HCT116 (cell line): Measurements from ENCODE around the gene MXI1. TPM values are rescaled to one million over a fixed set of nuclear protein-coding genes. Genes with fewer than 3 reads are reported as not detected.

ENCODE experiments used
- ATAC-seq: fragments of 200-7000 bp; cut with Tn5 transposase; 2 replicates; pipeline ENCODE4 v1.9.1; 2020; ENCODE audit warnings: mild to moderate bottlenecking, moderate library complexity
- BruUV-seq: library from RNA; stranded (reverse); fragments of 400-500 nt; replicated peaks from 2 replicates; lab custom pipeline; 2021; lab: Mats Ljungman, UMichigan
- CTCF ChIA-PET: fragments of 300-600 bp; sonication (Branson Sonifier 250); formaldehyde crosslinking; loops from one replicate; lab custom pipeline; 2021; ENCODE audit warnings: antibody characterized with exemption; lab: Charles Lee
- POLR2A ChIA-PET: fragments of 300-600, 350-600 bp; sonication (Branson Sonifier 250); formaldehyde crosslinking; loops from one replicate; lab custom pipeline; 2021; ENCODE audit warnings: antibody characterized with exemption; lab: Charles Lee
- RAD21 ChIA-PET, 2 experiments: fragments of 300-600 bp; sonication (Branson Sonifier 250); formaldehyde crosslinking; loops; one replicate each; lab custom pipeline; 2023; ENCODE audit warnings: low total read pairs in 2 of 2; ENCODE audit not compliant: uncharacterized antibody in 2 of 2, unreplicated experiment in 2 of 2, low non-redundant PET in 1 of 2; lab: Charles Lee
- DNase-seq: peaks from one replicate; pipeline ENCODE4 v3.0.0-alpha.2; 2010; ENCODE audit warnings: low read depth, low spot score
- H2AFZ ChIP-seq: fragments of 200-600 bp; shearing (Covaris generic), sonication (generic); 2 replicates; pipeline ENCODE4 v1.6.1; 2017; ENCODE audit warnings: low read depth, mixed run types, mixed read lengths, antibody characterized with exemption, low read length; ENCODE audit not compliant: poor library complexity, severe bottlenecking
- H3K27ac ChIP-seq: 2 replicates; pipeline ENCODE4 v1.5.1; 2012; ENCODE audit warnings: low read depth, low read length
- H3K27me3 ChIP-seq: fragments of 200-600 bp; sonication (generic); 2 replicates; pipeline ENCODE4 v1.6.1; 2016; ENCODE audit warnings: mixed run types, low read length, mixed read lengths; ENCODE audit not compliant: insufficient read depth
- H3K36me3 ChIP-seq, 2 experiments: fragments of 200-500 bp in 1 of 2; fragments of 200-600 bp in 1 of 2; sonication (Bioruptor generic) in 1 of 2; sonication (generic) in 1 of 2; 2 replicates each; pipeline versions ENCODE4 v1.5.1 to v1.6.1; 2014 to 2016; ENCODE audit warnings: low read length in 2 of 2, inconsistent platforms in 1 of 2, mixed read lengths in 1 of 2, mixed run types in 1 of 2; ENCODE audit not compliant: insufficient read depth in 2 of 2, control insufficient read depth in 1 of 2
- H3K4me1 ChIP-seq, 2 experiments: fragments of 200-600 bp in 1 of 2; sonication (generic) in 1 of 2; 2 replicates each; pipeline versions ENCODE4 v1.5.1 to v1.6.1; 2012 to 2017; ENCODE audit warnings: low read length in 2 of 2, inconsistent platforms in 1 of 2, mild to moderate bottlenecking in 1 of 2, mixed read lengths in 1 of 2, mixed run types in 1 of 2, moderate library complexity in 1 of 2; ENCODE audit not compliant: insufficient read depth in 2 of 2, control insufficient read depth in 1 of 2
- H3K4me2 ChIP-seq: fragments of 200-600 bp; sonication (generic); 2 replicates; pipeline ENCODE4 v1.6.1; 2017; ENCODE audit warnings: mixed run types, low read length, mixed read lengths
- H3K4me3 ChIP-seq, 2 experiments: fragments of 200-600 bp in 1 of 2; sonication (generic) in 1 of 2; replicated peaks in 1 of 2; 2 replicates each; pipeline ENCODE4 v1.5.1; 2011 to 2016; ENCODE audit warnings: low read length in 2 of 2, control low read depth in 1 of 2, low read depth in 1 of 2, mild to moderate bottlenecking in 1 of 2, mixed read lengths in 1 of 2, mixed run types in 1 of 2
- H3K79me2 ChIP-seq: fragments of 200-600 bp; sonication (generic); 2 replicates; pipeline ENCODE4 v1.6.1; 2017; ENCODE audit warnings: mild to moderate bottlenecking, mixed run types, low read length, moderate library complexity, mixed read lengths; ENCODE audit not compliant: insufficient read depth
- H3K9ac ChIP-seq: fragments of 200-600 bp; sonication (generic); 2 replicates; pipeline ENCODE4 v1.6.1; 2016; ENCODE audit warnings: low read length, mixed read lengths
- H3K9me2 ChIP-seq: fragments of 200-600 bp; sonication (generic), shearing (Covaris generic); 2 replicates; pipeline ENCODE4 v1.6.1; 2017; ENCODE audit warnings: mixed run types, mild to moderate bottlenecking, moderate library complexity; ENCODE audit not compliant: insufficient read depth
- H3K9me3 ChIP-seq, 2 experiments: fragments of 200-500 bp in 1 of 2; fragments of 200-600 bp in 1 of 2; sonication (Bioruptor generic) in 1 of 2; sonication (generic) in 1 of 2; 2 replicates each; pipeline ENCODE4 v1.6.1; 2014 to 2017; ENCODE audit warnings: low read length in 2 of 2, mixed read lengths in 2 of 2, inconsistent platforms in 1 of 2, low read depth in 1 of 2, mild to moderate bottlenecking in 1 of 2, mixed run types in 1 of 2, moderate library complexity in 1 of 2; ENCODE audit not compliant: control insufficient read depth in 1 of 2, insufficient read depth in 1 of 2
- H4K20me1 ChIP-seq: fragments of 200-600 bp; sonication (generic), shearing (Covaris generic); 2 replicates; pipeline ENCODE4 v1.6.1; 2017; ENCODE audit warnings: mixed run types, mild to moderate bottlenecking, moderate library complexity; ENCODE audit not compliant: insufficient read depth
- CBX3 ChIP-seq: IDR thresholded peaks from 2 replicates; pipeline ENCODE4 v1.6.1; 2012; ENCODE audit warnings: low read depth
- CEBPB ChIP-seq: IDR thresholded peaks from 2 replicates; pipeline ENCODE4 v1.6.1; 2012; ENCODE audit warnings: low read depth
- EGR1 ChIP-seq: IDR thresholded peaks from 2 replicates; pipeline ENCODE4 v1.6.1; 2012; ENCODE audit warnings: low read depth
- ELF1 ChIP-seq: IDR thresholded peaks from 2 replicates; pipeline ENCODE4 v1.6.1; 2012; ENCODE audit warnings: low read depth, borderline replicate concordance
- EZH2 ChIP-seq: fragments of 200-600 bp; sonication (generic); IDR thresholded peaks from 2 replicates; pipeline ENCODE4 v1.6.1; 2017; ENCODE audit warnings: antibody characterized with exemption, mixed run types
- FOSL1 ChIP-seq: IDR thresholded peaks from 2 replicates; pipeline ENCODE4 v1.6.1; 2012; ENCODE audit warnings: low read depth
- POLR2A ChIP-seq: IDR thresholded peaks from 2 replicates; pipeline ENCODE4 v1.7.0; 2011; ENCODE audit warnings: borderline replicate concordance; ENCODE audit not compliant: insufficient read depth, insufficient read length; ENCODE audit errors: extremely low read depth
- RAD21 ChIP-seq: IDR thresholded peaks from 2 replicates; pipeline ENCODE4 v1.6.1; 2012; ENCODE audit warnings: low read depth, mild to moderate bottlenecking
- SIN3A ChIP-seq: IDR thresholded peaks from 2 replicates; pipeline ENCODE4 v1.6.1; 2012; ENCODE audit warnings: low read depth
- SRF ChIP-seq: IDR thresholded peaks from 2 replicates; pipeline ENCODE4 v1.6.1; 2012; ENCODE audit warnings: low read depth
- TCF7L2 ChIP-seq: IDR thresholded peaks from 2 replicates; pipeline ENCODE4 v1.7.0; 2011; ENCODE audit warnings: borderline replicate concordance, inconsistent platforms; ENCODE audit not compliant: insufficient read depth, insufficient read length; ENCODE audit errors: extremely low read depth
- YY1 ChIP-seq: IDR thresholded peaks from 2 replicates; pipeline ENCODE4 v1.6.1; 2011; ENCODE audit warnings: low read length, low read depth, moderate library complexity, mild to moderate bottlenecking; ENCODE audit not compliant: insufficient replicate concordance; ENCODE audit errors: extremely low read depth
- ZFX ChIP-seq: fragments of 450-650 bp; IDR thresholded peaks from 2 replicates; pipeline ENCODE4 v1.6.1; 2017
- ZNF274 ChIP-seq: fragments of 200-500 bp; sonication (Bioruptor generic); IDR thresholded peaks from 2 replicates; pipeline ENCODE4 v1.6.1; 2014; ENCODE audit warnings: mild to moderate bottlenecking, low read depth, low read length, inconsistent platforms
- intact Hi-C: fragments of 100-400 bp; cut with micrococcal nuclease; formaldehyde crosslinking; loops from 2 replicates; pipeline ENCODE4 v1.10.0; 2022
- total RNA-seq: library from RNA; stranded (reverse); gene quantifications from one replicate; pipeline ENCODE4 v1.2.1, GENCODE V29; 2021; ENCODE audit not compliant: unreplicated experiment
- TF ChIP-seq, protein P1 (sequence below), 3 experiments: fragments of 200-600 bp in 1 of 3; sonication (generic) in 1 of 3; IDR thresholded peaks in 2 of 3; conservative IDR thresholded peaks in 1 of 3; 2 replicates each; pipeline ENCODE4 v1.5.1; 2012 to 2017; ENCODE audit warnings: low read depth in 2 of 3, low read length in 2 of 3, antibody characterized with exemption in 1 of 3, borderline replicate concordance in 1 of 3, control low read depth in 1 of 3, mild to moderate bottlenecking in 1 of 3, mixed read lengths in 1 of 3, mixed run types in 1 of 3, moderate library complexity in 1 of 3; ENCODE audit not compliant: insufficient read depth in 1 of 3
- TF ChIP-seq, protein P2 (sequence below): IDR thresholded peaks from 2 replicates; pipeline ENCODE4 v1.6.1; 2012
- TF ChIP-seq, protein P3 (sequence below): IDR thresholded peaks from 2 replicates; pipeline ENCODE4 v1.6.1; 2012

MXI1 gene
- total RNA-seq, 1 experiment from 2014 or later = 57.0 TPM

DNA sequence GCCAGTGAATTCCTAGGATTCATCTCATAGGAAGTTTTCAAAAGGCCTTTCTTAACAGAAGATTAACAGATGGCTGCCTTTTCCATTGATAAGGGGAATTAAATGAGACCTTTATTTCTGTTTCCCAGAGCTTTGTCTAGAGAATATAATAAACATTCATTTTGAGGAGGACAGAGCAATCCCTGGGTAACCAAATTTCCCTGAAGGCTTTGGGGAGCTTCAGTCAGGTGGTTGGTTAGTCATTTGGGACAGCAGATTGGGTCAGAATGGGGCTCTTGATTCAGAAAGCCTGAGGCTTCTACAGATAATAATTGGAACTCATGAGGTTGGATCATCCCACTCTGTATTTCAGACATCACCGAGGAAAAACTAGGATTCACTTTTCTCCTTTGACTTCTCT is 21.8 kb downstream of the MXI1 start:
- Histone ChIP-seq H3K27me3 (no peaks in the 10 kb centered on the region), H3K9me2 (no peaks in the 10 kb centered on the region), H3K27ac (no peak overlapping the region), H4K20me1 (no peaks in the 10 kb centered on the region), H3K4me3 (no peak overlapping the region), H3K79me2 (no peaks in the 10 kb centered on the region), H3K9ac (no peak overlapping the region), H3K36me3 (peaks cover 0 to 12% of the 10 kb centered on the region in 2 experiments; a peak in 2 of 4 replicates), H2AFZ (no peak overlapping the region), H3K9me3 (no peaks in the 10 kb centered on the region), H3K4me2 (no peak overlapping the region), H3K4me1 (peaks cover 10 to 15% of the 10 kb centered on the region in 2 experiments)
- ATAC-seq = no peak
- ChIA-PET RAD21 (no interaction called here), CTCF (no interaction called here), POLR2A (no interaction called here)
- intact Hi-C loops = loop anchor here (5.0 to 10.0 kb wide), 2 partner anchors 48 to 304 kb away; partner anchors contain the start of gene XPNPEP1
- no peak for DNase-seq
- BruUV-seq = TSS peak; percentile 43
- TF ChIP-seq, protein P1, sequence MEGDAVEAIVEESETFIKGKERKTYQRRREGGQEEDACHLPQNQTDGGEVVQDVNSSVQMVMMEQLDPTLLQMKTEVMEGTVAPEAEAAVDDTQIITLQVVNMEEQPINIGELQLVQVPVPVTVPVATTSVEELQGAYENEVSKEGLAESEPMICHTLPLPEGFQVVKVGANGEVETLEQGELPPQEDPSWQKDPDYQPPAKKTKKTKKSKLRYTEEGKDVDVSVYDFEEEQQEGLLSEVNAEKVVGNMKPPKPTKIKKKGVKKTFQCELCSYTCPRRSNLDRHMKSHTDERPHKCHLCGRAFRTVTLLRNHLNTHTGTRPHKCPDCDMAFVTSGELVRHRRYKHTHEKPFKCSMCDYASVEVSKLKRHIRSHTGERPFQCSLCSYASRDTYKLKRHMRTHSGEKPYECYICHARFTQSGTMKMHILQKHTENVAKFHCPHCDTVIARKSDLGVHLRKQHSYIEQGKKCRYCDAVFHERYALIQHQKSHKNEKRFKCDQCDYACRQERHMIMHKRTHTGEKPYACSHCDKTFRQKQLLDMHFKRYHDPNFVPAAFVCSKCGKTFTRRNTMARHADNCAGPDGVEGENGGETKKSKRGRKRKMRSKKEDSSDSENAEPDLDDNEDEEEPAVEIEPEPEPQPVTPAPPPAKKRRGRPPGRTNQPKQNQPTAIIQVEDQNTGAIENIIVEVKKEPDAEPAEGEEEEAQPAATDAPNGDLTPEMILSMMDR (IDR thresholded peaks at IDR 0.05 in 2 of 3, conservative IDR thresholded peaks at IDR 0.05 in 1 of 3; ENCODE audit: borderline replicate concordance in 1 of 3, insufficient read depth in 1 of 3, low read depth in 2 of 3, low read length in 2 of 3) = no peak
- no peak for TF ChIP-seq SIN3A
- no peak for TF ChIP-seq ELF1
- TF ChIP-seq ZNF274 = no peak

DNA sequence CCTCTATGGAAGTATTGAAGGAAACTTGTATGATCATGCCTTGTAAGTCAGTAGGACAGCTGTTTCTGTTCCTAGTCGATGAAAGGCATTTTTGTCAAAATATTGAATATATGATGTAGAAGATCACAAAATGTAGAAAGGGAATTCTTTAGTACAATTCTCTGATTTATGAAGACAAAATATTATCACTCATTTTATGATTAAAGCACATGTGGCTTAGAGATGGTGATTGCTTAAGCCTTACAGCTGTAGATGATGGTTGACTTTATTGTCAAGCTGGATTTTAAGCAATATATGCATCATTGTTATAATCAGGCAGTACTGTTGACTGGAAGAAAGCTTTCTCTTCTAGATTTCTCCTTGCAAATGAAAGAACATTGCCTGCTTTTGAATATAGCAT is 26.4 kb downstream of the MXI1 start:
- CTCF ChIA-PET = interaction anchor here (1.0 kb wide), 1 partner anchor 41 kb away, joined by 3 read pairs; no protein-coding TSS in a partner anchor
- no peak overlapping the region for H2AFZ ChIP-seq
- TF ChIP-seq, protein P1 (IDR thresholded peaks at IDR 0.05 in 2 of 3, conservative IDR thresholded peaks at IDR 0.05 in 1 of 3; ENCODE audit: borderline replicate concordance in 1 of 3, insufficient read depth in 1 of 3, low read depth in 2 of 3, low read length in 2 of 3) = no peak
- TF ChIP-seq ZNF274 (no peak), YY1 (no peak), POLR2A (no peak), RAD21 (no peak), EGR1 (no peak), SIN3A (no peak), CBX3 (no peak), ZFX (no peak), CEBPB (no peak), EZH2 (no peak), TCF7L2 (no peak), FOSL1 (no peak), SRF (no peak)
- TF ChIP-seq, protein P2, sequence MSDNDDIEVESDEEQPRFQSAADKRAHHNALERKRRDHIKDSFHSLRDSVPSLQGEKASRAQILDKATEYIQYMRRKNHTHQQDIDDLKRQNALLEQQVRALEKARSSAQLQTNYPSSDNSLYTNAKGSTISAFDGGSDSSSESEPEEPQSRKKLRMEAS = no peak
- TF ChIP-seq, protein P3, sequence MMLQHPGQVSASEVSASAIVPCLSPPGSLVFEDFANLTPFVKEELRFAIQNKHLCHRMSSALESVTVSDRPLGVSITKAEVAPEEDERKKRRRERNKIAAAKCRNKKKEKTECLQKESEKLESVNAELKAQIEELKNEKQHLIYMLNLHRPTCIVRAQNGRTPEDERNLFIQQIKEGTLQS = no peak

More for the DNA sequence above, 26.4 kb downstream of the MXI1 start:
- Histone ChIP-seq H3K4me3 (no peak overlapping the region), H3K36me3 (peaks cover 5 to 8% of the 10 kb centered on the region in 2 experiments; a peak in 3 of 4 replicates), H4K20me1 (no peaks in the 10 kb centered on the region), H3K9ac (no peak overlapping the region), H3K27ac (no peak overlapping the region), H3K4me1 (no peaks in the 10 kb centered on the region), H3K9me2 (no peaks in the 10 kb centered on the region), H3K79me2 (no peaks in the 10 kb centered on the region), H3K9me3 (no peaks in the 10 kb centered on the region), H3K4me2 (no peak overlapping the region), H3K27me3 (no peaks in the 10 kb centered on the region)
- ChIA-PET RAD21 (no interaction called here), POLR2A (no interaction called here)
- no peak for ATAC-seq
- intact Hi-C loops = no loop called here
- BruUV-seq = no TSS peak
- DNase-seq = no peak
